Measurements from ENCODE around the gene FBP2.

Gene FBP2

GRCh38 chr9:94593459-94594345 lies at the start of gene FBP2:
TSS of gene FBP2 (minus strand) at chr9:94593824. CDS start at chr9:94593726, 98 bp downstream.
- no peak for DNase-seq (ENCODE audit: low spot score)

GRCh38 chr9:94643176-94643575 lies 49.6 kb upstream of the FBP2 start:
- DNase-seq (ENCODE audit: low spot score), result no peak

DNA sequence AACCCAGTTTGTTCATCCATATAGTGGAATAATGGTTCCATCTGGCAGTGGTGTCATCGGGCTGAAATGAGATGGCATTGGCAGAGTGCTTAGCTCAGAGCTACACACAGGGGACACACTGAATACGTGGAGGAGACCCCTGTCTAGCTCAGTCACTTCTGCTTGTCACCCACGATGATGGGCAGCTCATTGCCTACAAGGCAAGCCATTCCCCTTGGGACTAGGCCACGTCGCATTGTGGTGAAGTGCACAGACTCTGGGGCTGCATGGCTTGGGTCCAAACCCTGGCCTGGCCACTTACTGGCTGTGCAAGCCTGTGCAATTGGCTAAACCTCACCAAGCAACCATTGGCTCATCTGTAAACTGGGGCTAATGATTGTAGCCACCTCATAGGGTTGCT lies 48.9 kb upstream of the FBP2 start:
- no peak for DNase-seq (ENCODE audit: low spot score)

DNA sequence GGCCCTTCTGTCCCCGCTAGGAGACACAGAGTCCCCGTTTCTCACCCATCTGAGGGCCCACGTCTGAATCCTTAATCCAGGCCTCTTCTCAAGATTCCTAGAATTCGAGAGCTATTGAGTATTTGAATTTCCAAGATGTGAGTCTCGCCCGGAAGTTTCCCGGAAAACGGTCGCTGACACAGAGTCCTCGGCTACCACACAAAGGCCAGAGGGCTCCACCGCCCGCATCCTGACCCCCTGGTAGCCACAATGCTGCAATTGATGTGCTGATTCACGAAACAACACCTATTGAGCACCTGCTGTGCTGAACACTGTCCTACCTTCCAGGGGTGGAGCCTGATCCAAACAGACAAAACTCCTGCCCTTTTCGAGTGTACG lies 46.4 kb upstream of the FBP2 start:
- DNase-seq (ENCODE audit: low spot score), result no peak

DNA sequence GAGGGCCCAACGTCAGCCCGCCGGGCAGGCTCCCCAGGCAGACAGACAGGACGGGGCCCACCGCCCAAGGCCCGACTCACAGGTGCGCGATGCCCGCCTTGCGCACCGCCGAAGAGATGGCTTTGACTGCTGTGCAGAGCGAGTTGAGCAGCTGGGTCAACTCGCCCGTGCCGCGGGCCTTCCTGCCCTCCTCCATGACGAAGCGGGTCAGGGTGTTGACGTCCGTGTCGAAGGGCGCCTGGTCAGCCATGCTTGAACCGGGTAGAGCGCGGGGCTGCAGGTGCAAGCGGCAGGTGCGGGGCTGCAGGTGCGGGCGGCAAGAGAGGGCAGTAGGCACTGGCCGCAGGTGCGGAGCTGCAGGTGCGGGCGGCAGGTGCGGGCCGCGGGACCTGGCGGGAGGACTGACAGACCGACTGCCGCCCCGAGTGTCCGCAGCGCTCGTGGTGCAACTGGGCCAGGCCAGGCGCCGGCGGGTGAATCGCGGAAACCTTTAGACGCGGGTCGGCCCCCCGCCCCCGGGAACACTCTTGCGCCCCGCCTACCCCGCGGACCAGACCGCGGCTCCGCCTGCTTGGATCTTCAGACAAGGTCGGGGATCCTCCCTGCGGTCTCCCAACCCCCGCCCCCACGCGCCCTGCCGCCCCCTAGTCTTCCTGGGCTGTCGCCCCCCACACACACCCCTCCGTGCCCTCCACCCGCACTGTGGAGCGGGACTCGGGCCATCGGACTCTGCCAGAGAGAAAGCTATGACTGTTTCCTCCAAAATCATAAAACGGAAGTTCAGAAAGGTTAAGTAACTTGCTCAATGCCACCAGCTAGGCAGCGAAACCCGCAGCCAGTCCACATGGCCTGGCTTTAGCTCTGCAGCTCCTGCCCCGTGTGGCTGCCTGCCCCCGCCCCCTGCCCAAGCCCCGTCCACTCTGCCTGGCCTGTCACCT lies 45.7 kb upstream of the FBP2 start, which contains the start of gene FBP1:
TSS of gene FBP1 (minus strand) at position 458 of the 938 bp plus-strand sequence. CDS start at position 250, 208 bp downstream.
- no peak for DNase-seq (ENCODE audit: low spot score)

GRCh38 chr9:94638335-94639060 lies 44.9 kb upstream of the FBP2 start:
- no peak for DNase-seq (ENCODE audit: low spot score)

- no peak for DNase-seq (ENCODE audit: low spot score)
These were observed 39.1 kb upstream of the FBP2 start for GRCh38 chr9:94632737-94633136.

DNA sequence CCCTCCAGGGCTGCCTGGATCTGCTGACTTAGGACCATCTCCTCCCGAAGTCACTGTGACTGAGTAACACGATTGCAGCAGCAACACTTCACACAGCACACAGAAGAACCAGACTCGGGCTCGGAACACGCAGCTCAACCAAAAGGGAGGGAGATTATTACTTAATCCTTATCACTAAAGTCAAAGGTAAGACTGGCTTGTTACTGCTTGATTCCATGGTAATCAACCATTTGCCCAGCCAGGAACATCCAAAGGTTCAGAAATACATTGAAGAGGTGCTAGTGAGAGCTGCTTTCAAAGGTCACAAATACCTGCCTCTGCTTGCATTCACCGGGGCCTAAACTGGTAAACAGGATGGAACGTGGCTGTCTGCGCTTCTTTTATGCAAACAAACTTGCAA lies 38.0 kb upstream of the FBP2 start:
- DNase-seq (ENCODE audit: low spot score), result no peak

DNA sequence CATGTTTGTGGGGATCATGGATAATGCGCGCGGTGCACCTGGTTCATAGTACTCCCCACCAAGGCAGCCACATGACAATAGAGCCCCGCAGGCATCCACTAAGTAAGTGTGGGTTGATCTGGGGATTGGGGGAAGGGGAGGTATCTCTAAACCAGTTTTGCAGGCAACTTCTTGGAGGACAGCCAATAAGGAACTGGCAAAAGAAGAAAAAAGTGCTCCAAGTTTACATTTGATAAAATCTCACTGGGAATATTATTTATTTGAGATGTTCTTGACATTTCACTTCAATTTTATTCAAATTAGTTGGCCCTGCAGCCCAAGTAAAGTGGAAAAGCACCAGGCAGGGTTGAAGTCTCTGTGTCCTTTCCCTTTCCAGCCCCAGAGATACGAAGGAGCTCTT lies 37.2 kb upstream of the FBP2 start:
- DNase-seq (ENCODE audit: low spot score), result no peak

DNA sequence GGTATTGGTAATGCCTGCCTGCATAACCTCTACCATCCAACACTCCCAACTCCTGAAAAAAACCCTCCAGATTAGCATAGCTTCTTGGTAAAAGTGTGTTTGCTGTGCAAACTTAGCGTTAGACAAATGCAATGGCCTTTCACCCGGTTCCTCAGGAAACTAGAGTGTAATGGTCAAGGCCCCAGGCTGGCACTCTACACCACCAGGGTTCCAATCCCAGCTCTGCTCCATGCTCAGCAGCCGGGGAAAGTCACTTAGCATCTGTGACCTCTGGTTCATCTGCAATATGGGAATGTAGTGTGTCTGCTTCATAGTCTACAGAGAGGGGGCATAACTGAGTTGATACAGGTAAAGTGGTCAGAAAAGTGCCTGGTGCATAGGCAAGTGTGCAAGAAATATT lies 36.7 kb upstream of the FBP2 start:
- DNase-seq (ENCODE audit: low spot score), result no peak

DNA sequence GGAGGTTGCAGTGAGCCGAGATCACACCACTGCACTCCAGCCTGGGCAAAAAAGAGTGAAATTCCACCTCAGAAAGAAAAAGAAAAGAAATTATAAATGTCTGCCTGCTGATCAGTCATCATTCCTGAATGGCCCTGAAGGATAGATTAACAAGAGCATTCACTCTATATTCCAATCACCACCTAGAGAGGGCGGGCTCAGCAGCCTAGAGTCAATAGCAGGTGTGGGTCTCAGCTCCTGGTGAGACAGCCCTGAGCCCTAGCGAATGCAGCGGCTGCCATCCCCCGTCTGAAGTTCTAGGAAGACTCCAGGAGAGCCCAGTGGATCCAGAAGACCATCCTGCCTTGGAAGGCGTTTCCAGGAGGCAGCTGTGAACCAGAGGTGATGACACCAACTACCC lies 33.7 kb upstream of the FBP2 start:
- DNase-seq (ENCODE audit: low spot score), result no peak

- DNase-seq (ENCODE audit: low spot score), result peak; percentile 22
These were observed 32.2 kb upstream of the FBP2 start for GRCh38 chr9:94625835-94626234.

DNA sequence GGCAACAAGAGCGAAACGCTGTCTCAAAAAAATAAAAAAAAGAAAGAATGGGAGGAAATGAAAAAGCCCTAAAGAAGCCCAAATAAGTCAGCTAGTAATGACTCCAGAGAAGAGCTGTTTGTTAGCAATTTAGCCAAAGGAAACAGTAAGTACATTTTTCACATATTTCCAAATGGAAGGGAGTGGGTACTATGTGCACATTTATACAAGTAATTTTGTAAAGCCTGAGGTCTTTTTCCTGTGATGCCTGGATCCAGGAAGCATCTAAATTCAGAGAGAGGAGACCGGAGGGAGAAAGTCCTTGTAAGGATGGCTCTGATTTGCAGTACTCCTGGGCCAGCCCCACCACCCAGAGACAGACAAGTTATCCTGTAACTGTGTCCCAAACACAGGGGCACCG lies 31.0 kb upstream of the FBP2 start:
- peak; percentile 51 for DNase-seq (ENCODE audit: low spot score)

DNA sequence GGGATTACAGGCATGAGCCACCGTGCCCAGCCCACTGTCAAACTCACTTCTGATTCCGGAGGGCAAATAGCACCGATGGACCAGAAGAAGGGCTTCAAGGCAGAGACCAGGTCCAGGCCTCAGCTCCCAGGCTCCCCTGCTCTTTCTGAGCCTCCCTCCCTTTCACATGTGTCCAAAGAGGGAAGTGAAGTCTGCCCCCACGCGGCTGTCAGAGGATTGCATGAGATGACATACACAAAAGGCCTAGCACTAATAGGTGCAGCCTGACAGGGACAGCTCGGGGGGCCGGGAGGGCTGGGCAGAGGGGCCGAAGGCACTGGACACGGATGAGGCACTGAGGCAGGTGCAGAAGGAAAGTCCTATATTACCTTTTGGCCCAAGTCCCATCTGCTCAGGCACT lies 29.6 kb upstream of the FBP2 start:
- DNase-seq (ENCODE audit: low spot score), result peak; percentile 73

DNA sequence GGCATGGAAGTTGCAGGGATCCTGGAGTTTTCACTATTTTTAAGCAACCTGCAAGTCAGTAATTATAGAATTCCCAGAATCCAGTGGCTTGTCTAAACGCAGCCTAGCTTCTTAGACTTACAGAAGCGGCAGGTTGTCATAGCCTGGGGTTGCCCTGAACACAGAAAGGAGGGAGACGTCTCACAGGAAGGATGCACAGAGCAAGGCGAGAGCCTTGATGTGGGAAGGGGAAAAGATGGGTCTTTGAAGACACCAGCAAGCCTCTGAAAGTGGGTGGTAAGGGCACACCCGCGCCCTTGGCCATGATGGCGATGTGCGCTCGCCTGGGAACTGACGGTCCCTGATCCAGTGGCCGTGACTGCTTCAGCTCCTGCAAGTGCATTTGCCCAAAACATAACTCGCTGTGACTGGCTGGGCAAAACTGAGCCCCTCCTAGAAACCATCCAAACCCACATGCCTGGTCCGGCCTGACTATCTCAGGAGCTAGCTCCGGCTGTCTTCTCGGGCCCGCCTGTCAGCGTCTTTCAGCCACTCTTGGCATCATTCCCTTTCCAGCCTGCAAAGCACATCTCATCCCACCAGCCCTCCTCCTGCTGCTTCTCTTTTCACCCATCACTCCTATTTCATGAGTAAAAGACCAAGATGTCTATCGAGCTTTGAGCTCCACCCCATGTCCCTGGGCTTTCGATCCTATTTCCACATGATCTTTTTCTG lies 28.6 kb upstream of the FBP2 start:
- DNase-seq (ENCODE audit: low spot score), result no peak

- DNase-seq (ENCODE audit: low spot score), result no peak
These were observed 25.4 kb upstream of the FBP2 start for GRCh38 chr9:94619026-94619425.

DNA sequence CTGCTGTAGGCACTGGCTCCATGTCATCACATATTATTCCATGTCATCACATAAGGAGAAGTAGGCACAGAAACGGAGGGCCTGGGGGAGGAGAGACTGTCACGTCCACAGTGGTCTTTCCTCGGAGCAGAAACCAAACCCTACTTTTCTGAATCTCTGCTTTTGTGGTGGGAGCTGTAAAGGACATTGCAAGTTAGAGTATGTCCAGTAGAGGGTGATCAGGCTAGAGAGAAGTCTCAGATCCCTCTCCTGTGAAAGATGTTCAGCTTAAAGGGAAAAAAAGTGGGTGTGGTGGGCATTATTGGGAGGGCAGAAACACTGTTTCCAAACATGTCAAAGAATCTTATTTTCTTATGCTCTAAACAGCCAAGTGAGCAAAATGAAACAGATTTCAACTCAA lies 19.4 kb upstream of the FBP2 start:
- peak; percentile 29 for DNase-seq (ENCODE audit: low spot score)

GRCh38 chr9:94612071-94612470 lies 18.4 kb upstream of the FBP2 start:
- no peak for DNase-seq (ENCODE audit: low spot score)

GRCh38 chr9:94611638-94612068 lies 18.0 kb upstream of the FBP2 start:
- no peak for DNase-seq (ENCODE audit: low spot score)

GRCh38 chr9:94610181-94610606 lies 16.6 kb upstream of the FBP2 start:
- DNase-seq (ENCODE audit: low spot score), result no peak

DNA sequence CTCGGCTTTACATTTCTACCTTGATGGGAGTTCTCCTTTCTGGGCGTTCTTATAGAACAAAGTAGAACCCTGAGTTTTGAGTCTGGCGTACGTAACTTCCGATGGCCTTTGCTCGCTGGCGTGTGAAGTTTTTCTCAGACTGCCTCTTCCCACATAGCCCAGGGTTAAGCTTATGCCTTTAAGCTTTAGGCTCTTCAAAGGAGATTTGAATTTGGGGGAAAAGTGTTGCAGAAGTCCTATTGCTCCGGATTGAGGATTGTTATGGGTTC lies 13.7 kb upstream of the FBP2 start:
- no peak for DNase-seq (ENCODE audit: low spot score)
